ENCODE results near the gene PDCD1. TPM values are rescaled to one million over a fixed set of nuclear protein-coding genes. Genes with fewer than 3 reads are reported as not detected.
A peak's percentile ranks its signal among the peaks of the same experiment; 100 is the strongest.

Gene PDCD1
- total RNA-seq, 2 experiments from 2014 or later = 9.5 to 11.4 TPM

DNA sequence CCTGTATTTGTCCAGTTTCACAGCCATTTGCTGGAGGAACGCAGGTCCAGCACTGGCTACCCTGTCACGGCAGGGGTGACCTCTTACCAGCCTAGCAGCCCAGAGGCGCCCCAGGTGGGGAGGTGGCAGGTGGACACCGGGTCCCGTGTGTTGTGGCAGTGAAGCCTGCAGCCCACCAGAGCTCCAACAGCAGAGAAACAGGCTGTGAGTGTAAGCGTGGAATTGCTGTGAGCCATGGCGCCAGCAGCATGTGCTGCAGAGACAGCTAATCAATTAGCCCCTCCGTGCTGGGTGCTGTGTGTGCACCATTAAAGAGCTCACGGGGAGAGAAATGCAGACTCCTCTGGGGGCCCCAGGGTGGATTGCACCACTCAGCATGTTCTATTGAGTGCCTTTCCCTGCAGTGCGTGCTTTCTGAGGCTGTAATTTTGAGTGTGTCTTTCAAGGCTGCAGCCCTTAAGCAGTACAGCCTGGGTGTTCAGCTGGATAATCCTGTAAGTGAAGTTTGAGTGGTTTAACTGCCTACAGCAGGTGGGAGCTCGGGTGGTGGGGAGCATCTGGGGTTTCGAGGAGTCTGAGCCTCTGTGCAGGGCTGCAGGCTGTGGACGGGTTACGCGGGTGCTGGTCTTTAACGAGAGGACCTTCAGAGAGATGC is 26.7 kb upstream of the PDCD1 start:
- DNase-seq = peak in 1 of 14 experiments; percentile 21
- intact Hi-C loops (cut with DNase I, micrococcal nuclease) = loop anchor here (10.0 kb wide), 2 partner anchors 181 to 1321 kb away; partner anchors contain the start of genes DUSP28 (in 1 of the 2), ING5 (in 1 of the 2) and RNPEPL1 (in 1 of the 2)
- peaks cover 73% of the 10 kb centered on the region for H3K4me1 Mint-ChIP-seq (ENCODE audit: low read depth)

GRCh38 chr2:241884951-241885290 is 26.2 kb upstream of the PDCD1 start:
- Mint-ChIP-seq H3K36me3 (ENCODE audit: low read depth) (peaks cover 58% of the 10 kb centered on the region), H3K27me3 (no peaks in the 10 kb centered on the region), H3K27ac (no peak overlapping the region), H3K4me3 (no peak overlapping the region), H3K9me3 (no peaks in the 10 kb centered on the region), H3K4me1 (ENCODE audit: low read depth) (peaks cover 71% of the 10 kb centered on the region)
- Histone ChIP-seq H3K27me3 (ENCODE audit: control insufficient read depth in 1 of 2, insufficient read depth in 2 of 2, low read length in 2 of 2) (no peaks in the 10 kb centered on the region), H3K9me3 (ENCODE audit: control insufficient read depth in 1 of 2, insufficient read depth in 1 of 2, low read length in 2 of 2) (peaks cover 0 to 12% of the 10 kb centered on the region in 2 experiments), H3K4me3 (ENCODE audit: low read length) (no peak overlapping the region), H3K36me3 (ENCODE audit: insufficient read depth, low read length) (peaks cover 22% of the 10 kb centered on the region), H3K4me1 (ENCODE audit: insufficient read depth, low read length) (peaks cover 43% of the 10 kb centered on the region), H3K27ac (ENCODE audit: low read depth in 1 of 2, low read length in 2 of 2) (no peak overlapping the region)
- no peak for TF ChIP-seq CTCF (IDR thresholded peaks at IDR 0.05)
- POLR2A ChIA-PET = interaction anchor here (1.2 kb wide), 1 partner anchor 183 kb away, joined by 4 read pairs; the partner anchor contains the start of gene ING5
- intact Hi-C loops (cut with DNase I, micrococcal nuclease) = loop anchor here (5.0 to 10.0 kb wide), 5 partner anchors 180 to 1320 kb away; partner anchors contain the start of genes DTYMK (in 1 of the 2), DUSP28 (in 1 of the 2), ING5 (in 1 of the 2) and RNPEPL1 (in 1 of the 2)
- ATAC-seq (ENCODE audit: poor library complexity) (no peak), DNase-seq (no peak)
- CTCF ChIA-PET = no interaction called here

More for the DNA sequence above, 26.7 kb upstream of the PDCD1 start:
- Histone ChIP-seq H3K4me1 (ENCODE audit: insufficient read depth, low read length) (peaks cover 42% of the 10 kb centered on the region), H3K27ac (ENCODE audit: low read depth in 1 of 2, low read length in 2 of 2) (no peak overlapping the region), H3K27me3 (ENCODE audit: control insufficient read depth in 1 of 2, insufficient read depth in 2 of 2, low read length in 2 of 2) (no peaks in the 10 kb centered on the region), H3K9me3 (ENCODE audit: control insufficient read depth in 1 of 2, insufficient read depth in 1 of 2, low read length in 2 of 2) (peaks cover 0 to 12% of the 10 kb centered on the region in 2 experiments), H3K36me3 (ENCODE audit: insufficient read depth, low read length) (peaks cover 24% of the 10 kb centered on the region), H3K4me3 (ENCODE audit: low read length) (no peak overlapping the region)
- Mint-ChIP-seq H3K36me3 (ENCODE audit: low read depth) (peaks cover 63% of the 10 kb centered on the region), H3K27me3 (no peaks in the 10 kb centered on the region), H3K4me3 (no peak overlapping the region), H3K9me3 (no peaks in the 10 kb centered on the region), H3K27ac (peak overlapping the region; percentile 63)
- TF ChIP-seq CTCF (IDR thresholded peaks at IDR 0.05) = no peak
- POLR2A ChIA-PET = interaction anchor here (1.2 kb wide), 1 partner anchor 183 kb away, joined by 4 read pairs; the partner anchor contains the start of gene ING5
- CTCF ChIA-PET = no interaction called here
- ATAC-seq (ENCODE audit: poor library complexity) = no peak

DNA sequence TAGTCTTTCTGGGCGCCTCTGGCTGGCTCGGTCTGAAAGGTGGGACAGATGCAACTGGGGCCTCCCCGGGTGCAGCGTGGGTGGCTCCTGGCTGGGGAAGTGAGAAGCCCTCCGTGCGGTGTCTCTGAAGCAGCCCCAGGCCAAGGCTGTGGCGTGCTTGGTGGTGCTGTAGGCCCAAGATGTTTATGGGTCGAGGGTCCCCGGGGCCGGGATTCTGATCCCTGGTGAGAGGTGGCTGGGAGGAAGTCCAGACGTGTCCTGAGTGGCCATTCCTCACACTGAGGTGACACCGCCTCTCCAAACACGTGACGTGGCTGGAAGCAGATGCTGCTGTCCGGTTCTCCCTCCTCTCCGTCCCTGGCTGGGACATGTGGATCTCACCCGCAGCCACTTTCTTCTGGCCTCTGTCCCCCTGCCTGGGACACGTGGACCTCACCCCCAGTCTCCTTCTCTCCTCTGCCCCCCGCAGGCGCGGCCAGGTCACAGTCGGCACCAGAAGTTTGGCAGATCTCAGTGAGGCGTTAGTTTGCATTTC is 23.5 kb upstream of the PDCD1 start:
- Histone ChIP-seq H3K9me3 (ENCODE audit: control insufficient read depth in 1 of 2, insufficient read depth in 1 of 2, low read length in 2 of 2) (peaks cover 0 to 5% of the 10 kb centered on the region in 2 experiments), H3K36me3 (ENCODE audit: insufficient read depth, low read length) (peaks cover 18% of the 10 kb centered on the region), H3K4me1 (ENCODE audit: insufficient read depth, low read length) (peaks cover 39% of the 10 kb centered on the region), H3K27ac (ENCODE audit: low read depth in 1 of 2, low read length in 2 of 2) (peak overlapping the region; percentile 31 to 54), H3K27me3 (ENCODE audit: control insufficient read depth in 1 of 2, insufficient read depth in 2 of 2, low read length in 2 of 2) (no peaks in the 10 kb centered on the region), H3K4me3 (ENCODE audit: low read length) (peak overlapping the region; percentile 87)
- CTCF ChIA-PET = no interaction called here
- POLR2A ChIA-PET = interaction anchor here (1.7 kb wide), 1 partner anchor 13 kb away, joined by 6 read pairs; no protein-coding TSS in a partner anchor
- TF ChIP-seq CTCF (IDR thresholded peaks at IDR 0.05) = peak; percentile 28
- H3K4me1 Mint-ChIP-seq (ENCODE audit: low read depth) = peaks cover 53% of the 10 kb centered on the region
- peak; percentile 37 for ATAC-seq (ENCODE audit: poor library complexity)
- peak overlapping the region; percentile 90 for H3K4me3 Mint-ChIP-seq
- peaks cover 38% of the 10 kb centered on the region for H3K36me3 Mint-ChIP-seq (ENCODE audit: low read depth)
- peak in 5 of 14 experiments; percentile 27 to 60 (median 43) for DNase-seq
- peak overlapping the region; percentile 91 for H3K27ac Mint-ChIP-seq
- no peaks in the 10 kb centered on the region for H3K9me3 Mint-ChIP-seq
- intact Hi-C loops (cut with DNase I, micrococcal nuclease) = loop anchor here (5.0 to 10.0 kb wide), 5 partner anchors 177 to 1317 kb away; partner anchors contain the start of genes DTYMK (in 1 of the 2), DUSP28 (in 1 of the 2), ING5 (in 1 of the 2) and RNPEPL1 (in 1 of the 2)
- H3K27me3 Mint-ChIP-seq = no peaks in the 10 kb centered on the region
